Ishikawa (cell line): Measurements from ENCODE around the gene CYP2C19.

Source experiments
- CEBPB ChIP-seq: IDR thresholded peaks from 2 replicates; pipeline ENCODE4 v1.6.1; 2012
- CREB1 ChIP-seq: IDR thresholded peaks from 2 replicates; pipeline ENCODE4 v1.6.1; 2012; ENCODE audit warnings: low read depth
- EGR1 ChIP-seq: IDR thresholded peaks from 2 replicates; pipeline ENCODE4 v1.6.1; 2012
- EP300 ChIP-seq: IDR thresholded peaks from 2 replicates; pipeline ENCODE4 v1.6.1; 2012; ENCODE audit warnings: borderline replicate concordance
- FOXM1 ChIP-seq: IDR thresholded peaks from 2 replicates; pipeline ENCODE4 v1.6.1; 2012; ENCODE audit warnings: low read depth, borderline replicate concordance
- MAX ChIP-seq: IDR thresholded peaks from 2 replicates; pipeline ENCODE4 v1.6.1; 2012
- NFIC ChIP-seq: IDR thresholded peaks from 2 replicates; pipeline ENCODE4 v1.6.1; 2012
- RAD21 ChIP-seq: IDR thresholded peaks from 2 replicates; pipeline ENCODE4 v1.6.1; 2012; ENCODE audit warnings: low read depth
- TAF1 ChIP-seq: IDR thresholded peaks from 2 replicates; pipeline ENCODE4 v1.6.1; 2012; ENCODE audit warnings: low read depth, mild to moderate bottlenecking
- TCF12 ChIP-seq: IDR thresholded peaks from 2 replicates; pipeline ENCODE4 v1.6.1; 2012; ENCODE audit warnings: low read depth
- TEAD4 ChIP-seq: IDR thresholded peaks from 2 replicates; pipeline ENCODE4 v1.6.1; 2012
- YY1 ChIP-seq: IDR thresholded peaks from 2 replicates; pipeline ENCODE4 v1.6.1; 2012; ENCODE audit warnings: low read depth
- ZBTB7A ChIP-seq: IDR thresholded peaks from 2 replicates; pipeline ENCODE4 v1.6.1; 2012; ENCODE audit warnings: low read depth
- TF ChIP-seq, protein P1 (sequence below): IDR thresholded peaks from 2 replicates; pipeline ENCODE4 v1.6.1; 2012; ENCODE audit warnings: low read depth, mild to moderate bottlenecking
- TF ChIP-seq, protein P2 (sequence below): IDR thresholded peaks from 2 replicates; pipeline ENCODE4 v1.6.1; 2012

Gene CYP2C19

GRCh38 chr10:94879214-94879613, 116.7 kb downstream of the CYP2C19 start:
- TF ChIP-seq EP300, result no peak
- no peak for TF ChIP-seq TAF1
- no peak for TF ChIP-seq FOXM1
- no peak for TF ChIP-seq CEBPB
- TF ChIP-seq TEAD4, result no peak
- TF ChIP-seq RAD21, result no peak
- TF ChIP-seq, protein P1, sequence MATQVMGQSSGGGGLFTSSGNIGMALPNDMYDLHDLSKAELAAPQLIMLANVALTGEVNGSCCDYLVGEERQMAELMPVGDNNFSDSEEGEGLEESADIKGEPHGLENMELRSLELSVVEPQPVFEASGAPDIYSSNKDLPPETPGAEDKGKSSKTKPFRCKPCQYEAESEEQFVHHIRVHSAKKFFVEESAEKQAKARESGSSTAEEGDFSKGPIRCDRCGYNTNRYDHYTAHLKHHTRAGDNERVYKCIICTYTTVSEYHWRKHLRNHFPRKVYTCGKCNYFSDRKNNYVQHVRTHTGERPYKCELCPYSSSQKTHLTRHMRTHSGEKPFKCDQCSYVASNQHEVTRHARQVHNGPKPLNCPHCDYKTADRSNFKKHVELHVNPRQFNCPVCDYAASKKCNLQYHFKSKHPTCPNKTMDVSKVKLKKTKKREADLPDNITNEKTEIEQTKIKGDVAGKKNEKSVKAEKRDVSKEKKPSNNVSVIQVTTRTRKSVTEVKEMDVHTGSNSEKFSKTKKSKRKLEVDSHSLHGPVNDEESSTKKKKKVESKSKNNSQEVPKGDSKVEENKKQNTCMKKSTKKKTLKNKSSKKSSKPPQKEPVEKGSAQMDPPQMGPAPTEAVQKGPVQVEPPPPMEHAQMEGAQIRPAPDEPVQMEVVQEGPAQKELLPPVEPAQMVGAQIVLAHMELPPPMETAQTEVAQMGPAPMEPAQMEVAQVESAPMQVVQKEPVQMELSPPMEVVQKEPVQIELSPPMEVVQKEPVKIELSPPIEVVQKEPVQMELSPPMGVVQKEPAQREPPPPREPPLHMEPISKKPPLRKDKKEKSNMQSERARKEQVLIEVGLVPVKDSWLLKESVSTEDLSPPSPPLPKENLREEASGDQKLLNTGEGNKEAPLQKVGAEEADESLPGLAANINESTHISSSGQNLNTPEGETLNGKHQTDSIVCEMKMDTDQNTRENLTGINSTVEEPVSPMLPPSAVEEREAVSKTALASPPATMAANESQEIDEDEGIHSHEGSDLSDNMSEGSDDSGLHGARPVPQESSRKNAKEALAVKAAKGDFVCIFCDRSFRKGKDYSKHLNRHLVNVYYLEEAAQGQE, result no peak
- TF ChIP-seq TCF12, result no peak
- TF ChIP-seq EGR1, result no peak
- TF ChIP-seq YY1, result no peak
- no peak for TF ChIP-seq ZBTB7A
- no peak for TF ChIP-seq CREB1
- TF ChIP-seq NFIC, result no peak
- no peak for TF ChIP-seq MAX
- TF ChIP-seq, protein P2, sequence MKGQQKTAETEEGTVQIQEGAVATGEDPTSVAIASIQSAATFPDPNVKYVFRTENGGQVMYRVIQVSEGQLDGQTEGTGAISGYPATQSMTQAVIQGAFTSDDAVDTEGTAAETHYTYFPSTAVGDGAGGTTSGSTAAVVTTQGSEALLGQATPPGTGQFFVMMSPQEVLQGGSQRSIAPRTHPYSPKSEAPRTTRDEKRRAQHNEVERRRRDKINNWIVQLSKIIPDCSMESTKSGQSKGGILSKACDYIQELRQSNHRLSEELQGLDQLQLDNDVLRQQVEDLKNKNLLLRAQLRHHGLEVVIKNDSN, result no peak

DNA sequence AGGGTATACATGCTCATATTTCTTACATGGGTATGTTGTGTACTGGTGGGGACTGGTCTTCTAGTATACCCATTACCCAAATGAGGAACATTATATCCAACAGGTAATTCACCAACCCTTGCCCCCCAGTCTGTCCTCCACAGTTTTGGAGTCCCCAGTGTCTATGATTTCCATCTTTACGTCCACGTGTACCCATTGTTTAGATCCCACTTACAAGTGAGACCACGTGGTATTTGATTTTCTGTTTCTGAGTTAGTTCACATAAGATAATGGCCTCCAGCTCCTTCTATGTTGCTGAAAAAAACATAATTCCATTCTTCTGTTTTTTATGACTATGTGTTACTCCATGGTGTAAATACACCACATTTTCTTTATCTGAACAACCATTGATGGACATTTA, 126.6 kb downstream of the CYP2C19 start:
- TF ChIP-seq YY1, result no peak
- no peak for TF ChIP-seq TAF1
- TF ChIP-seq CREB1, result no peak
- no peak for TF ChIP-seq EGR1
- no peak for TF ChIP-seq TEAD4
- TF ChIP-seq MAX, result no peak
- TF ChIP-seq CEBPB, result no peak
- no peak for TF ChIP-seq TCF12
- TF ChIP-seq EP300, result no peak
- no peak for TF ChIP-seq RAD21
- TF ChIP-seq, protein P1, result no peak
- TF ChIP-seq FOXM1, result no peak
- TF ChIP-seq ZBTB7A, result no peak
- no peak for TF ChIP-seq NFIC
- TF ChIP-seq, protein P2, result no peak

- TF ChIP-seq CEBPB, result no peak
- TF ChIP-seq EGR1, result no peak
- TF ChIP-seq CREB1, result no peak
- no peak for TF ChIP-seq FOXM1
- no peak for TF ChIP-seq ZBTB7A
- no peak for TF ChIP-seq EP300
- TF ChIP-seq TAF1, result no peak
- no peak for TF ChIP-seq RAD21
- TF ChIP-seq TEAD4, result no peak
- TF ChIP-seq, protein P2, result no peak
- TF ChIP-seq, protein P1, result no peak
- no peak for TF ChIP-seq MAX
- TF ChIP-seq YY1, result no peak
Observed at GRCh38 chr10:94890264-94891022, 128.0 kb downstream of the CYP2C19 start.

GRCh38 chr10:94902080-94902479, 139.6 kb downstream of the CYP2C19 start:
- TF ChIP-seq CREB1 (no peak), TEAD4 (no peak), TAF1 (no peak), FOXM1 (no peak), RAD21 (no peak)
- TF ChIP-seq, protein P2, result no peak
